ENCODE data around the gene TBX21. TPM values are rescaled to one million over a fixed set of nuclear protein-coding genes. Genes with fewer than 3 reads are reported as not detected.

TBX21 gene
- total RNA-seq, result not detected in 2 replicates

GRCh38 chr17:47733047-47733673 lies at the start of gene TBX21:
Gene TBX21, plus strand, starts transcription at chr17:47733236. Its CDS starts 219 bp downstream, at chr17:47733455.

DNA sequence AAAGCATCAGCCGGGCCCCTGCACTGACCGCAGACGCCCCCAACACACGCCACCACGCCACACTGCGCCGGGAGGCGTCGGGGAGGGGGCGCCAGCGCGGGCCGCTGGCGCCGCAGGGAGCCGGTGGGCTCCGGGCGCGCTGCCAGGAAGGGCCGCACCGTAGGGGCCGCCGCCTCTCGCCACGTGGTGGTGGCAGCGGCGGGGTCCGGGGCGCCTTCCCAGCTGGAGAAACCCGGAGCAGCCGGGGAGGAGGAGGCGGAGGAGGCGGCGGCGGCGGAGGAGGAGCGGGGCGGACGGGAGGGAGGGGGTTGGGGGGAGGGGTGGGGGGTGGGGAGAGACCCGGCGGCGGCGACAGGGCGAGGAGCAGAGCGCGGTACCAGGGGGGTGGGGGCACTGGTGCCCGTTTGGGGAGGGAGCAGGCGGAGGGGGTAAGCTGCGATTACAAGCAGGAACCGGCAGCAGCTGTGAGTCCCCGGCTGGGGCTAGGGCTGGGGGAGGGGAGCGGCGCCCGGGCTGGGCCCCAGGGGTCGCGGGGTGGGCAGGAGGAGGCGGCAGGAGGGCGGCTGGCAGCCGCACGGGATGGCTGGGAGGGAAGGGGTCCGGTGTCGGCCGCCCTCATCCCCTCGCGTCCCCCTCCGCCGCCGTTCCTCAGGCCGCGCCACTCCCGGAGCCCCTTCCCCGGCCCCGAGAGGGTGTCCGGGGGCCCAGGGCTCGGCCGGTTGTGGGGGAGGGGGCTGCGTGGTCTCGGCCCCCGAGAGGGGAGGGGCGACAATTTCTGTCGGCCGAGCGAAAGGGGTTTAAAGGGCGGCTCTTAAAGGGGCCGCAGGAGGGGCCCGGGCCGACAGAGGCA lies 39.1 kb upstream of the TBX21 start, which contains the start of gene TBKBP1:
TBKBP1 (plus strand) TSS at position 431 of the 850 bp plus-strand sequence. CDS start 1,952 bp downstream, outside the sequence.

Other genes with a start within 250 kb of the TBX21 start
- 69.4 and 135 TPM in 2 replicates for gene NPEPPS, start 202.1 kb upstream of the TBX21 start, total RNA-seq
- gene KPNB1, start 83.3 kb upstream of the TBX21 start, total RNA-seq, result 259 and 331 TPM in 2 replicates
- 10.5 and 16.9 TPM in 2 replicates for gene TBKBP1, start 39.1 kb upstream of the TBX21 start, total RNA-seq
- gene OSBPL7, start 88.6 kb downstream of the TBX21 start, total RNA-seq, result 9.1 and 11.9 TPM in 2 replicates
- 16.8 and 18.6 TPM in 2 replicates for gene MRPL10, start 98.3 kb downstream of the TBX21 start, total RNA-seq
- 0.09 TPM in 1 of 2 replicates, not detected in the other for gene LRRC46, start 98.4 kb downstream of the TBX21 start, total RNA-seq
- 20.7 and 27.9 TPM in 2 replicates for gene SCRN2, start 108.0 kb downstream of the TBX21 start, total RNA-seq
- 0.45 and 0.66 TPM in 2 replicates for gene SP6, start 117.9 kb downstream of the TBX21 start, total RNA-seq
- 0.90 and 1.6 TPM in 2 replicates for gene SP2, start 163.0 kb downstream of the TBX21 start, total RNA-seq
- 17.7 and 24.7 TPM in 2 replicates for gene PNPO, start 208.3 kb downstream of the TBX21 start, total RNA-seq
- gene PRR15L, start 224.6 kb downstream of the TBX21 start, total RNA-seq, result not detected in 2 replicates
- 58.7 and 68.2 TPM in 2 replicates for gene CDK5RAP3, start 237.9 kb downstream of the TBX21 start, total RNA-seq

All from endothelial cell of coronary artery (primary cell).